ENCODE results near the gene CTSS.
"Not testable (repeated sequence)": the region's sequence is repeated elsewhere in the genome, so short reads cannot be mapped to it uniquely, and the experiment has no call there.

CTSS gene

DNA sequence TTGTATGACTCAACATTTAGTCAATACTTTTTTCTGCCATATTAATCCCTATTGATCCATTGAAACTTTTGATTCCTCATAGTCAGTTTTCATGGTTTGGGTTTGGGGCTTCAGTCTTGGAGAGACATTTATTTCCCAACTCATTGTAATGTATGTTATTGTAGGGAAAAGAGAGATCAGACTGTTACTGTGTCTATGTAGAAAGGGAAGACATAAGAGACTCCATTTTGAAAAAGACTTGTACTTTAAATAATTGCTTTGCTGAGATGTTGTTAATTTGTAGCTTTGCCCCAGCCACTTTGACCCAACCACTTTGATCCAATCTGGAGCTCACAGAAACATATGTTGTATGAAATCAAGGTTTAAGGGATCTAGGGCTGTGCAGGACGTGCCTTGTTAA lies 56.5 kb downstream of the CTSS start:
- H3K36me3 ChIP-seq (ENCODE audit: insufficient read depth, low read length); H3K27me3 ChIP-seq (ENCODE audit: insufficient read depth, low read length); H2AFZ ChIP-seq (ENCODE audit: low read depth, low read length); H3K9me3 ChIP-seq (ENCODE audit: low read length); H3K4me1 ChIP-seq (ENCODE audit: insufficient read depth, low read length); H3K4me3 ChIP-seq (ENCODE audit: low read length): not testable (repeated sequence)

DNA sequence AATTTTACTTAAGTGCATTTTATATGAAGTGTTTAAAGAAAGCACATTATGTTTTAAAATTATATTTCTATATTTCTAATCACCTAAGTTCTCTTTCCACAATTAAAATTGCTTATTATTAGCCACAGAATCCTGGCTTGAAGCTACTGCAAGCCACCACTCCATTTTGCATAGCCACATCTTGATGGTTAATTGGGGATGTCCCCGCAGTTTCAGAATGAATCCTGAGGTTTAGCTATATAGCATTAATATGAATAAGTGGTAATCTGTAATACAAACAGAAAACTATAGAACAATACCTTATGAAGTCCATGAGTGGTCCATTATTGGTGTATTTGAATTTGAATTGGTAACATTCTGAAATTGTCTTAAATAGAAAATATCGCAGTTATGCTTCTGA lies 57.0 kb downstream of the CTSS start:
- no peaks in the 10 kb centered on the region for H3K27me3 ChIP-seq (ENCODE audit: insufficient read depth, low read length)
- no peaks in the 10 kb centered on the region for H3K36me3 ChIP-seq (ENCODE audit: insufficient read depth, low read length)
- no peak overlapping the region for H2AFZ ChIP-seq (ENCODE audit: low read depth, low read length)
- no peaks in the 10 kb centered on the region for H3K9me3 ChIP-seq (ENCODE audit: low read length)
- H3K4me3 ChIP-seq (ENCODE audit: low read length): no peak overlapping the region
- no peaks in the 10 kb centered on the region for H3K4me1 ChIP-seq (ENCODE audit: insufficient read depth, low read length)

DNA sequence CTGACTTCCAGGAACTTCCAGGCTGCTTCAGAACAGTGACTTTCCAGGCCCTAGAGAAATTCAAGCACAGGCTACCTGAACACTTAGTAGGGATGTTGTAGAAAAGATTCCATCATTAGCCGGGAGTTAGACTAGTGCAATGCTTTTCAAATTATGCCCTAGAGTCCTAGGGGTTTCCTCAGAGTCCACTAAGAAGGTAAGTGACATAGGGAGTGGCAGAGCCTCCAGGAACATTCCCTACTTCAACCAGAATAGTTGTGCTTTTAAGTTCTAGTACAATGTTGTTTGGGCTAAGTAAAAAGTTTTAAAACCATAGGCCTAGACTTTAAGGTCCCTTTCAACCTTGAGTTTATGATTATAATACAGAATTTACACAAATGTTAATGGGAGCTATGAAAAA lies 59.5 kb downstream of the CTSS start:
- H2AFZ ChIP-seq (ENCODE audit: low read depth, low read length): no peak overlapping the region
- no peaks in the 10 kb centered on the region for H3K9me3 ChIP-seq (ENCODE audit: low read length)
- H3K4me1 ChIP-seq (ENCODE audit: insufficient read depth, low read length): no peaks in the 10 kb centered on the region
- no peaks in the 10 kb centered on the region for H3K36me3 ChIP-seq (ENCODE audit: insufficient read depth, low read length)
- H3K4me3 ChIP-seq (ENCODE audit: low read length): no peak overlapping the region
- H3K27me3 ChIP-seq (ENCODE audit: insufficient read depth, low read length): no peaks in the 10 kb centered on the region

DNA sequence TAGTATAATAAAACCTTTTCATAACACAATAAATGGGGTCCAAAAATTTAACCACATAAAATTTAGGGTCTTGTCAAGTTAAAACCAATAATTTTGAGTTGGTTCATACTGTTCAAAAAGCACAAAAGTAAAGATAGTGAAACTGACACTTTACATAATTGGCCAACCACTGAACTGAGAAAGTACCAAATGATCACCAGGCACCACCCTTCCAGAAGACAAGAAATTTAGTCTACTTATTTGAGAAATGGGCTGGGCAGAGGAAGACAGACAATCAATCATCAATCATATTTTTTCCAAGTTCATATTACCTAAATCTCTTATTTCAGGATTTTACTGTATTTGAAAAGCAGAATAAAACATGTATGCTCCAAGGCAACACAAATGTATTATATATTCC lies 62.2 kb downstream of the CTSS start:
- H3K9me3 ChIP-seq (ENCODE audit: low read length): no peaks in the 10 kb centered on the region
- H3K4me1 ChIP-seq (ENCODE audit: insufficient read depth, low read length): no peaks in the 10 kb centered on the region
- no peaks in the 10 kb centered on the region for H3K36me3 ChIP-seq (ENCODE audit: insufficient read depth, low read length)
- no peak overlapping the region for H2AFZ ChIP-seq (ENCODE audit: low read depth, low read length)
- peaks cover 2% of the 10 kb centered on the region for H3K27me3 ChIP-seq (ENCODE audit: insufficient read depth, low read length)
- no peak overlapping the region for H3K4me3 ChIP-seq (ENCODE audit: low read length)

DNA sequence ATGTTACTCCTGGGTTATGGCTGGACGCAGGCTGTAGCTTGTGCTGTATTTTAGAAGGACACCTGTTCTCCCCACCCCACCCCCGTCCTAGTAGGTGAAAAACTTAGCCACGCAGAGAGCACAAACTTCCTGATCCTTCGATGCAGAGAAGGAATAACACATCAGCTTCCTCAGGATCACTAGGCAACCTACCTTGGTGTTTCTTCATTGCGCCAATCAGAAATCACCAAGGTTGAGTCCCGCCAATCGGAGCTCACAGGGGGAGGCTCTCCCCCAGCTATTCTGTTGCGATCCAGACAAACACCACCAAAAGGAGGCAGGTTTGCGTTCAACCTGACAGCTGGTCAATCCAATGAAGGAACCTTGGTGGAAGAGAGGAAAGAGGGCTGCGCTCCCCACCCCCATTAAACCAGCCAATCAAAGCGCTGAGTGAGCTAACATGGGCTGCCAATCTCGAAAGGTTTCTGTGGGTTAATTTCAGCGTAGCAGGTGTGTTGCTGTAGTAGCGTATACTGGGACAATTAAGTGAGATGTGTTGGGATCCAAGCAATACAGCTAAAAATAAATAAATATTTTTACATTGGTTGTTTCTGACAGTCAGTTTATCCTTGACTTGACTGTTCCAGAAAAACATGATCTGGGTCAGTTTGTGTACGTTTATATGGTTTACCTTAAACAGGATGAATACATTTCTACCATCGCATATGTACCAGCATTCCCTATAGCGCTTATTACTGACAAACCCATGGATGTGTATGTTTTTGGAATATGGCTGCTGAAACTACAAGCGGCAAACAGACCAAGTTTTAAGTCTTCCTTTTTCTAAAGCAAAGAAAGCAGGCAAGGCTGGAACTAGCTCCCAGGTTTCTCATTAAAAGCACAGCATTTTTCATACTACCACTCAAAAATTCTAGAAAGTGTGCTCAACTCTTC lies 68.3 kb downstream of the CTSS start, which contains the start of gene GOLPH3L:
Gene GOLPH3L, minus strand, starts transcription at position 160 of the 933 bp plus-strand sequence. CDS start 2,316 bp downstream, outside the sequence.
- peak within 1 kb of the TSS; percentile 88 for H2AFZ ChIP-seq (ENCODE audit: low read depth, low read length)
- peak within 1 kb of the TSS; percentile 96 for H3K4me3 ChIP-seq (ENCODE audit: low read length)
- peaks cover 20% of the 10 kb centered on the region for H3K36me3 ChIP-seq (ENCODE audit: insufficient read depth, low read length)
- peaks cover 11% of the 10 kb centered on the region for H3K4me1 ChIP-seq (ENCODE audit: insufficient read depth, low read length)
- H3K27me3 ChIP-seq (ENCODE audit: insufficient read depth, low read length): peaks cover 2% of the 10 kb centered on the region
- H3K9me3 ChIP-seq (ENCODE audit: low read length): no peaks in the 10 kb centered on the region

DNA sequence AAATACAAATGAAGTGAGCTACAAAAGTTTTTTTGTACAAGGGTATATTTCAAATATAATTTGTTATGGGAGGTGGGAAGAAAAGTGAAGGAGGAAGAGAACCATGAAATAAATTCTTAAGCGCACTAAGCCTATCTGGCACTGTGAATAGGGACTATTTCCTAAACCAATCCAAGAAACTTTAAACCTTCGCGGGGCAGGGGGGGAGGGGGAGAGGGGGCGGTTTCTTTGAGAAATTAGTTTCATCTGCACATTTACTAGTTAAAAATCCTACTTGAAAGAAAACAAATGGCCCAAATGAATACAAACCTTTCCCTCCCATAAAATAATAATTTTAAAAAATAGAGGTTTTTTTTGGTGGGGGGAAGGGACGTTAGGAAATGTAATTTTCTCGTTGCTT lies 69.0 kb downstream of the CTSS start:
- Histone ChIP-seq H2AFZ (ENCODE audit: low read depth, low read length) (no peak overlapping the region), H3K36me3 (ENCODE audit: insufficient read depth, low read length) (peaks cover 22% of the 10 kb centered on the region), H3K27me3 (ENCODE audit: insufficient read depth, low read length) (peaks cover 2% of the 10 kb centered on the region), H3K4me3 (ENCODE audit: low read length) (peak overlapping the region; percentile 96), H3K9me3 (ENCODE audit: low read length) (no peaks in the 10 kb centered on the region), H3K4me1 (ENCODE audit: insufficient read depth, low read length) (peaks cover 11% of the 10 kb centered on the region)

DNA sequence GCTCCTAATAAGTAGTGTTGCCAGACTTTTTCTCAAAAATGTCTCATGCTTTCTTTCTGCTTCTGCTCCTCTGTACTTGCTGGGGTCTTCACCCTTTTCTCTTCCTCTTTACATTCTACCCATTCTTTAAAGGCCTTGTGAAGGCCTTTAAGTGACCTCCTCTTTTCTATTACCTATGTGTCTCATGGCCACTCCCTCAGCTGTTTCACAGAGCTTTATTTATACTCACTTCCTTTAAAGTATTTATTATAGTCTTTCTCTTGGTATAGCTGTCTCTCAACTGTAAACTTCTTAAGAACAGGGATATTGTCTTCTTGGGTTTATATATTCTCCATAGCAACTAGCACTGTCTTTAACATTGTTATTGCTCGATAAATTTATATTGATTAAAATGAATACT lies 69.4 kb downstream of the CTSS start:
- Histone ChIP-seq H2AFZ (ENCODE audit: low read depth, low read length) (no peak overlapping the region), H3K4me1 (ENCODE audit: insufficient read depth, low read length) (peaks cover 11% of the 10 kb centered on the region), H3K36me3 (ENCODE audit: insufficient read depth, low read length) (peaks cover 26% of the 10 kb centered on the region), H3K9me3 (ENCODE audit: low read length) (no peaks in the 10 kb centered on the region), H3K27me3 (ENCODE audit: insufficient read depth, low read length) (peaks cover 2% of the 10 kb centered on the region), H3K4me3 (ENCODE audit: low read length) (peak overlapping the region; percentile 96)

DNA sequence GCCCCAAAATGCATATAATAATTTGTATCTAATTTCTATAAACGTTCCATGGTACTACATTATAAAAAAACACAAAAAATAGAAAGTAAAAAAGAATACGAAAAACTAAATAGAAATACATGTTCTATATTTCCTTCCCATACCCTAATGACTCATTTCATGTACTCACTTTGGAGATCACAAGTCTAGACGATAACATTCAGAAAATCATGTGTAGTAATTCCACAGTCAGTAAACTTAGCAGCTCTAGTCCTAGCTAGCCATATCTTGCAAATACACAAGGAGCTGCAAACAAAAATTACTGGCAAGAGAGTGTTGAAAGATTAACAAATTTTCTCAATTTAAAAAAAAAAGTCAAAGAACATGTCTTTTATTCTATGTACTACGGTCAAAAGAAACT lies 70.0 kb downstream of the CTSS start:
- H3K27me3 ChIP-seq (ENCODE audit: insufficient read depth, low read length): peaks cover 2% of the 10 kb centered on the region
- H3K36me3 ChIP-seq (ENCODE audit: insufficient read depth, low read length): peaks cover 28% of the 10 kb centered on the region
- no peak overlapping the region for H2AFZ ChIP-seq (ENCODE audit: low read depth, low read length)
- peaks cover 11% of the 10 kb centered on the region for H3K4me1 ChIP-seq (ENCODE audit: insufficient read depth, low read length)
- H3K4me3 ChIP-seq (ENCODE audit: low read length): peak overlapping the region; percentile 18
- no peaks in the 10 kb centered on the region for H3K9me3 ChIP-seq (ENCODE audit: low read length)

DNA sequence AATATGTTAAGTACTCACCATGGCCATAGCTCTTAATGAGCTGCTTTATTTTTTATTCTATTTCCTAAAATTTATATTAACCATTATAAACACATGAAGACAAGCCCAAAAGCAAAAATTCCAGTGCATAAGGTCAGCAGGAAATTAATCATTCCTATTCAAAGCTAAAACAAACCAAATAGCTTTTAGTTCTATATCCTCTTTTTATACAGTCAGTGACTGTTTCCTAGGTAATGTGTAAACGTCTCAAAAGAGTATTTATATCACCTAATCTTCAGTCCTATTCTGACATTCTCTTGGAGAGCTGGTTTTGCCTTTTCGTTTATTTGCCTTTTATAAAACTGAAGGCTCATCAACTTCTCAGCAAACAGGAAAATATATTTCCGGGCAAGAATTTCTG lies 72.9 kb downstream of the CTSS start:
- Histone ChIP-seq H3K4me3 (ENCODE audit: low read length) (no peak overlapping the region), H3K27me3 (ENCODE audit: insufficient read depth, low read length) (no peaks in the 10 kb centered on the region), H3K36me3 (ENCODE audit: insufficient read depth, low read length) (peaks cover 39% of the 10 kb centered on the region), H3K4me1 (ENCODE audit: insufficient read depth, low read length) (peaks cover 11% of the 10 kb centered on the region), H2AFZ (ENCODE audit: low read depth, low read length) (no peak overlapping the region), H3K9me3 (ENCODE audit: low read length) (no peaks in the 10 kb centered on the region)

DNA sequence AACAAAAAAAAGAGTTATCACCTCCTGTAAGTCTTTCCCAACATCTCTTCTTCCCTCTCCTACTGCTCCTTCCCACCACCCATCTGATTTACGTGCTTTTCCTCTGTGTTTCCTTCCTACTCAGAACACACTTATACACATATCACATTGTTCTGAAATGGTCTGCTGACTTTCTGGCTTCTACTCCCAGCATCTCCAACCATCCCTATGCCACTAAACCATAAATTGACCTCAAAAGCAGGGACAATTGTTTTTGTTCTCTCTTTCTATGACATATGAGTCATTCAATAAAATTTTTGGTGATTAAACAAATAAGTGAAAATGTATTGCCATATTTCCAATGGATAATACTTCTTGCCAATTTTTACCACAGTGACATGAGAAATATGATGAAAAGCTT lies 76.8 kb downstream of the CTSS start:
- no peak overlapping the region for H3K4me3 ChIP-seq (ENCODE audit: low read length)
- peaks cover 39% of the 10 kb centered on the region for H3K36me3 ChIP-seq (ENCODE audit: insufficient read depth, low read length)
- H2AFZ ChIP-seq (ENCODE audit: low read depth, low read length): no peak overlapping the region
- H3K27me3 ChIP-seq (ENCODE audit: insufficient read depth, low read length): no peaks in the 10 kb centered on the region
- H3K9me3 ChIP-seq (ENCODE audit: low read length): no peaks in the 10 kb centered on the region
- H3K4me1 ChIP-seq (ENCODE audit: insufficient read depth, low read length): no peaks in the 10 kb centered on the region

DNA sequence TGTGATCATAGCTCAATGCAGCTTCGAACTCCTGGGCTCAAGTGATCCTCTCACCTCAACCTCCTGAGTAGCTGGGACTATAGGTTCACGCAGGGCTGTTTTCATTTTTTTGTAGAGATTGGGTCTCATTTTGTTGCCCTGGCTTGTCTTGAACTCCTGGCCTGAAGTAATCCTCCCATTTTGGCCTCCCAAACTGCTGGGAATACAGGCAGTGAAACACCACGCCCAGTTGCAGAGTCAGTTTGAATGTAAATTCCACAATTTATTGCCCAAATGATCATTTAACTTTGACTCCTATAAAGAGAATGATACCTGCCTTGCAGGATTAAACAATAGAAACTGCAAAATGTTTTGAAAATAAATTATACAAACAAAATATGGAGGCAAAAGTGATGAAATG lies 79.3 kb downstream of the CTSS start:
- H3K4me1 ChIP-seq (ENCODE audit: insufficient read depth, low read length): no peaks in the 10 kb centered on the region
- no peak overlapping the region for H3K4me3 ChIP-seq (ENCODE audit: low read length)
- H3K36me3 ChIP-seq (ENCODE audit: insufficient read depth, low read length): peaks cover 23% of the 10 kb centered on the region
- H2AFZ ChIP-seq (ENCODE audit: low read depth, low read length): no peak overlapping the region
- no peaks in the 10 kb centered on the region for H3K27me3 ChIP-seq (ENCODE audit: insufficient read depth, low read length)
- H3K9me3 ChIP-seq (ENCODE audit: low read length): no peaks in the 10 kb centered on the region

DNA sequence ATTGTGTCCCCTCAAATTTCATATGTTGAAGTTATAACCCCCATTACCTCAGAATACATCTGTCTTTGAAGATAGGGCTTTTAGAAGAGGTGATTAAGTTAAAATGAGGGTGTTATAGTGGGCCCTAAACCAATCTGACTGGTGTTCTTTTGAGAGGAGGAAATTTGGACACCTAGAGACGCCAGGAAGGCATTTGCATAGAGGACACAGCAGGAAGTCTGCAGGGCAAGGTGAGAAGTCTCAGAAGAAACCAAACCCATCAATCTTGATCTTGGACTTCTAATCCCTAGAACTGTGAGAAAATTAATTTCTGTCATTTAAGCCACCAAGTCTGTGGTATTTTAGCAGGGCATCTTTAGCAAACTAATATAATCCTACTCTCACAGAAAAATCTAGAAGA lies 81.7 kb downstream of the CTSS start:
- no peaks in the 10 kb centered on the region for H3K9me3 ChIP-seq (ENCODE audit: low read length)
- H3K4me3 ChIP-seq (ENCODE audit: low read length): no peak overlapping the region
- peaks cover 18% of the 10 kb centered on the region for H3K36me3 ChIP-seq (ENCODE audit: insufficient read depth, low read length)
- H3K4me1 ChIP-seq (ENCODE audit: insufficient read depth, low read length): no peaks in the 10 kb centered on the region
- no peaks in the 10 kb centered on the region for H3K27me3 ChIP-seq (ENCODE audit: insufficient read depth, low read length)
- H2AFZ ChIP-seq (ENCODE audit: low read depth, low read length): no peak overlapping the region

Measured in neuron (in vitro differentiated cells).